Tibial nerve (tissue), 4 donors: ENCODE data around the gene CMTM8. TPM values are rescaled to one million over a fixed set of nuclear protein-coding genes. Genes with fewer than 3 reads are reported as not detected.

ENCODE experiments used
- DNase-seq, 2 donors: peaks; one replicate each; pipeline ENCODE4 v3.0.0-alpha.2; 2019; ENCODE audit warnings: low spot score in 2 of 2
- H3K27ac ChIP-seq, 4 donors: fragments of 200-600 bp; sonication (generic) in 3 of 4; one replicate each; pipeline ENCODE4 v1.5.1; 2017 to 2019; ENCODE audit warnings: mild to moderate bottlenecking in 1 of 4
- H3K27me3 ChIP-seq, 2 donors: fragments of 200-600 bp; sonication (generic) in 1 of 2; one replicate each; pipeline versions ENCODE4 v1.5.1 to v1.6.0; 2017 to 2019
- H3K36me3 ChIP-seq, 3 donors: fragments of 200-600 bp; sonication (generic); one replicate each; pipeline ENCODE4 v1.5.1; 2018 to 2019
- H3K4me1 ChIP-seq, 4 donors: fragments of 200-600 bp; sonication (generic) in 3 of 4; one replicate each; pipeline ENCODE4 v1.5.1; 2017 to 2019
- H3K4me3 ChIP-seq, 4 donors: fragments of 200-600 bp; sonication (generic) in 3 of 4; one replicate each; pipeline ENCODE4 v1.5.1; 2017 to 2019; ENCODE audit warnings: mild to moderate bottlenecking in 1 of 4, moderate library complexity in 1 of 4
- H3K9me3 ChIP-seq, 4 donors: fragments of 200-600 bp; sonication (generic) in 3 of 4; one replicate each; pipeline ENCODE4 v1.5.1; 2017 to 2019
- CTCF ChIP-seq, 5 experiments: fragments of 200-600 bp in 3 of 5; fragments of 450-650 bp in 2 of 5; sonication (generic) in 3 of 5; IDR thresholded peaks; one replicate each; pipeline ENCODE4 v1.5.1; 2016 to 2019; ENCODE audit warnings: antibody characterized with exemption in 5 of 5, mild to moderate bottlenecking in 3 of 5, moderate library complexity in 2 of 5
- EP300 ChIP-seq, 2 donors: sonication (generic); formaldehyde crosslinking; IDR thresholded peaks; one replicate each; pipeline ENCODE4 v1.6.1; 2017; ENCODE audit warnings: antibody characterized with exemption in 2 of 2, mild to moderate bottlenecking in 1 of 2
- POLR2A ChIP-seq, 2 donors: fragments of 450-650 bp; IDR thresholded peaks; one replicate each; pipeline ENCODE4 v1.6.1; 2017; ENCODE audit warnings: antibody characterized with exemption in 2 of 2, mild to moderate bottlenecking in 2 of 2, moderate library complexity in 2 of 2
- WGBS, 2 donors: methylation state at CpG; one replicate each; pipeline ENCODE4 v1.1.5; 2018; 5-methylcytosine and 5-hydroxymethylcytosine counted together
- total RNA-seq, 4 donors: library from RNA; depleted of rRNA; stranded (reverse); fragments of >200 nt; gene quantifications; one replicate each; pipeline ENCODE4 v1.1.0, GENCODE V29; 2016

CMTM8 gene
- total RNA-seq, 4 donors from 2014 or later = 2.9 to 8.4 (median 7.3) TPM

- Histone ChIP-seq H3K9me3 (no peaks in the 10 kb centered on the region), H3K4me1 (peaks cover 0 to 27% (median 0%) of the 10 kb centered on the region in 4 donors), H3K4me3 (no peak overlapping the region), H3K27me3 (no peaks in the 10 kb centered on the region), H3K36me3 (no peaks in the 10 kb centered on the region), H3K27ac (no peak overlapping the region)
- no peak for TF ChIP-seq EP300 (IDR thresholded peaks at IDR 0.05)
- no peak for TF ChIP-seq POLR2A (IDR thresholded peaks at IDR 0.05)
- no peak for TF ChIP-seq CTCF (IDR thresholded peaks at IDR 0.05)
- DNase-seq = no peak
Measured at GRCh38 chr3:32203854-32204253, 34.6 kb upstream of the CMTM8 start.

GRCh38 chr3:32208447-32208846 is 30.0 kb upstream of the CMTM8 start:
- 76 to 84% methylated on average over 4 of the region's 4 CpGs for WGBS, 2 donors
- no peaks in the 10 kb centered on the region for H3K9me3 ChIP-seq
- no peak overlapping the region for H3K4me3 ChIP-seq
- no peak overlapping the region for H3K27ac ChIP-seq
- no peaks in the 10 kb centered on the region for H3K36me3 ChIP-seq
- H3K27me3 ChIP-seq = no peaks in the 10 kb centered on the region
- H3K4me1 ChIP-seq = no peaks in the 10 kb centered on the region
- DNase-seq = no peak
- TF ChIP-seq POLR2A (IDR thresholded peaks at IDR 0.05) = no peak
- no peak for TF ChIP-seq CTCF (IDR thresholded peaks at IDR 0.05)
- no peak for TF ChIP-seq EP300 (IDR thresholded peaks at IDR 0.05)

GRCh38 chr3:32215185-32215584 is 23.3 kb upstream of the CMTM8 start:
- WGBS, 2 donors = 82 to 88% methylated on average over 2 of the region's 2 CpGs
- no peaks in the 10 kb centered on the region for H3K27me3 ChIP-seq
- H3K9me3 ChIP-seq = peaks cover 0 to 9% (median 2%) of the 10 kb centered on the region in 4 donors
- no peak for DNase-seq
- no peaks in the 10 kb centered on the region for H3K4me1 ChIP-seq
- H3K27ac ChIP-seq = no peak overlapping the region
- no peaks in the 10 kb centered on the region for H3K36me3 ChIP-seq
- H3K4me3 ChIP-seq = no peak overlapping the region
- TF ChIP-seq CTCF (IDR thresholded peaks at IDR 0.05) (no peak), EP300 (IDR thresholded peaks at IDR 0.05) (no peak), POLR2A (IDR thresholded peaks at IDR 0.05) (no peak)

DNA sequence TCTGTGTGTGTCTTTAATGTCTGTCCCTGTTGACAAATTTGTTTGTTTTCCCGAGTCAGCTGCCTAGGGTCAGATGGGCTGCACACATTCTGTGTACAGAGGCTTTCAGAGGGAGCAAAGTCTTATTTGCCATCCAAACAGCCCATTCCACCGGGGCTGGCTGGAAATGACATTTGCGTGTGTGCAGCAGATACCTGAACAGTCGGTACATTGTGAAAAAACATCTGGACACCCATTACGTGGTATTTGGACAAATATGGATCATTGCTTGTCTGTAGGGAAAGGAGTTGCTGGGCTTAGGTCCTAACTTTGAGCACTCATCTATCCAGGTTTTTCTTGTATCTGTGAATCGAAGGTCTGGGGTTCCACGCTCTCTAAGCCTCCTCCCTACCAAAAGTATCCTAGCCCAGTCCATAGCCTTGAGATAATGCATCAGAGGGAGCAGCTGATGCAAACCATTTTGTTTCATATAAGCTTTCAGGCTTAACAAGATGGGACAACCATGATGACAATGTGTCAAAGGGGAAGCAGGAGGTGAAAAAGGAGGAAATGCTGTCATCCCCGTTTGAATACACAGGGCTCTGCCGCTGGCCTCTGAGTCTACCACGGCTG is 22.2 kb upstream of the CMTM8 start:
- Histone ChIP-seq H3K4me1 (no peaks in the 10 kb centered on the region), H3K27me3 (no peaks in the 10 kb centered on the region), H3K9me3 (peaks cover 0 to 9% (median 2%) of the 10 kb centered on the region in 4 donors), H3K27ac (no peak overlapping the region), H3K4me3 (no peak overlapping the region), H3K36me3 (no peaks in the 10 kb centered on the region)
- DNase-seq = no peak
- no peak for TF ChIP-seq EP300 (IDR thresholded peaks at IDR 0.05)
- no peak for TF ChIP-seq POLR2A (IDR thresholded peaks at IDR 0.05)
- no peak for TF ChIP-seq CTCF (IDR thresholded peaks at IDR 0.05)
- WGBS, 2 donors = 54 to 59% methylated on average over 10 of the region's 10 CpGs

DNA sequence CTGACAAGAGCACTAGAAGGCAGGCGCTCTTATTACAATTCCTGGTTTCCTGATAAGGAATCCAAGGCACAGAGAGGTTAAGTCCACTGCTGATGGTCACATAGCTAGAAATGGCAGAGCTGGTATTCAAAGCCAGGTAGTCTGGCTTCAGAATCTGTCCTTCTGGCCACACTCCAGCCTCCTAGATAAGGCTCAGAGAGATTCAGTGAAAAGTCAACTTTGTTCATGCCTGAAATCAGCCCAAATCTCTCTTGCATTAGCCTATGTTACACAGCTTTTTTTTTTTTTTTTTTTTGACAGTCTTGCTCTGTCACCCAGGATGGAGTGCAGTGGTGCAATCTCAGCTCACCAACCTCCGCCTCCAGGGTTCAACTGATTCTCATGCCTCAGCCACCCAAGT is 21.1 kb upstream of the CMTM8 start:
- no peaks in the 10 kb centered on the region for H3K36me3 ChIP-seq
- H3K27me3 ChIP-seq = no peaks in the 10 kb centered on the region
- no peak overlapping the region for H3K27ac ChIP-seq
- peaks cover 0 to 9% (median 2%) of the 10 kb centered on the region in 4 donors for H3K9me3 ChIP-seq
- no peak overlapping the region for H3K4me3 ChIP-seq
- DNase-seq = no peak
- TF ChIP-seq CTCF (IDR thresholded peaks at IDR 0.05) (no peak), POLR2A (IDR thresholded peaks at IDR 0.05) (no peak), EP300 (IDR thresholded peaks at IDR 0.05) (no peak)
- 93 to 97% methylated on average over 2 of the region's 2 CpGs for WGBS, 2 donors
- no peaks in the 10 kb centered on the region for H3K4me1 ChIP-seq
